Measurements from ENCODE around the gene CHD8.

DNA sequence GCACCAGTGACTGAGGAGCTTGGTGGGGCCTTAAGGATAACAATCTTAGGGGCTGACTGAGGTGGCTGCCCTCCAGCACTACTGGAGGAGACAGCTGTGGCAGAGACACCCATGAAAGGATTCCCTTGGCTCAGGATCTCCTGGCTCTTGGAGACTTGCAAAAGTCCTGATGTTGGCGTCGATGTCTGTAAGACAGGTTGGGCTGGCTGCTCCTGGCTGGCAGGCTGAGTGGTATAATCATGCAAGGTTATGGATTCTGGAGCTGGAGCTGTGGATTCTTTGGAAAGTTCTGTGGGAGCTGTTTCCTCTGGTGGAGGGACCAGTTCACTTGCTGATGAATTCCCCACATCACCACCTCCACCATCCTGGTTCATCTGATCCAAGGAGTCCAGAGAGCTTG is 24.8 kb downstream of the CHD8 start:
- TF ChIP-seq, protein P1, sequence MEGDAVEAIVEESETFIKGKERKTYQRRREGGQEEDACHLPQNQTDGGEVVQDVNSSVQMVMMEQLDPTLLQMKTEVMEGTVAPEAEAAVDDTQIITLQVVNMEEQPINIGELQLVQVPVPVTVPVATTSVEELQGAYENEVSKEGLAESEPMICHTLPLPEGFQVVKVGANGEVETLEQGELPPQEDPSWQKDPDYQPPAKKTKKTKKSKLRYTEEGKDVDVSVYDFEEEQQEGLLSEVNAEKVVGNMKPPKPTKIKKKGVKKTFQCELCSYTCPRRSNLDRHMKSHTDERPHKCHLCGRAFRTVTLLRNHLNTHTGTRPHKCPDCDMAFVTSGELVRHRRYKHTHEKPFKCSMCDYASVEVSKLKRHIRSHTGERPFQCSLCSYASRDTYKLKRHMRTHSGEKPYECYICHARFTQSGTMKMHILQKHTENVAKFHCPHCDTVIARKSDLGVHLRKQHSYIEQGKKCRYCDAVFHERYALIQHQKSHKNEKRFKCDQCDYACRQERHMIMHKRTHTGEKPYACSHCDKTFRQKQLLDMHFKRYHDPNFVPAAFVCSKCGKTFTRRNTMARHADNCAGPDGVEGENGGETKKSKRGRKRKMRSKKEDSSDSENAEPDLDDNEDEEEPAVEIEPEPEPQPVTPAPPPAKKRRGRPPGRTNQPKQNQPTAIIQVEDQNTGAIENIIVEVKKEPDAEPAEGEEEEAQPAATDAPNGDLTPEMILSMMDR (IDR thresholded peaks at IDR 0.05) = no peak
- TF ChIP-seq POLR2AphosphoS5 (IDR thresholded peaks at IDR 0.05) = no peak
